Measurements from ENCODE around the gene CCSER1.

CCSER1 gene

DNA sequence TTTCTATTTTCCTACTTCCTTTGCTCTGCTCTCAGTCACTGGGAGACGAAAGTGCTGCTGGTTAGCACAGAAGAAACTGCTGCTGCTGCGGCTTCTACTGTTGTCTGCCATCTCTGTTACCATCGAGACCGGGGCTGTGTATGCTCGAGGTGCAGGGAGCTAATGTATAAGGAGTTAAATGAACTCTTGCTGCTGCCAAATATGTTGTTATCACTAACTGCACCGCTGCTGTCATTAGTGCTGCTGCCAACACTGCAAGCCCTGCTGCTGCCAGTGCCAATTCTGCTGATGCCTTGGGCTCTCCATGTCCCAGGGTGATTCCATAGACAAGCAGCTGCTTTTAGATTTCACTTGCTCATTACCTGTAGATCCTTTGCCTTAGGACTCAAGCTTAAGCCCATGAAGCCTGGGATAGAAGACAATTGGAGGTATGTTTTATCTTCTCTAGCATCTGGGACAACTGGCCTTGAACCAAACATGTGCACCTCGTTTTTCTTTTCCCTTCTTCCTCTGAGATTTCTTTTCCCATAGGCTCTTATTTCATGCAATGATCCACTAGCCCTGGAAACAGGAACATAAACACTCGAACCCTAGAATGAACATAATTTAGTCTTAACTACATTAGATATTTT, 107.8 kb downstream of the CCSER1 start:
- TF ChIP-seq, protein P1, sequence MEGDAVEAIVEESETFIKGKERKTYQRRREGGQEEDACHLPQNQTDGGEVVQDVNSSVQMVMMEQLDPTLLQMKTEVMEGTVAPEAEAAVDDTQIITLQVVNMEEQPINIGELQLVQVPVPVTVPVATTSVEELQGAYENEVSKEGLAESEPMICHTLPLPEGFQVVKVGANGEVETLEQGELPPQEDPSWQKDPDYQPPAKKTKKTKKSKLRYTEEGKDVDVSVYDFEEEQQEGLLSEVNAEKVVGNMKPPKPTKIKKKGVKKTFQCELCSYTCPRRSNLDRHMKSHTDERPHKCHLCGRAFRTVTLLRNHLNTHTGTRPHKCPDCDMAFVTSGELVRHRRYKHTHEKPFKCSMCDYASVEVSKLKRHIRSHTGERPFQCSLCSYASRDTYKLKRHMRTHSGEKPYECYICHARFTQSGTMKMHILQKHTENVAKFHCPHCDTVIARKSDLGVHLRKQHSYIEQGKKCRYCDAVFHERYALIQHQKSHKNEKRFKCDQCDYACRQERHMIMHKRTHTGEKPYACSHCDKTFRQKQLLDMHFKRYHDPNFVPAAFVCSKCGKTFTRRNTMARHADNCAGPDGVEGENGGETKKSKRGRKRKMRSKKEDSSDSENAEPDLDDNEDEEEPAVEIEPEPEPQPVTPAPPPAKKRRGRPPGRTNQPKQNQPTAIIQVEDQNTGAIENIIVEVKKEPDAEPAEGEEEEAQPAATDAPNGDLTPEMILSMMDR (IDR thresholded peaks at IDR 0.05; ENCODE audit: borderline replicate concordance, insufficient read depth, low read depth, low read length), result no peak
- no peak overlapping the region for H3K4me3 ChIP-seq (ENCODE audit: low read depth, low read length)

- H3K4me3 ChIP-seq (ENCODE audit: low read depth, low read length), result no peak overlapping the region
- TF ChIP-seq, protein P1 (IDR thresholded peaks at IDR 0.05; ENCODE audit: borderline replicate concordance, insufficient read depth, low read depth, low read length), result no peak
Observed at GRCh38 chr4:90237751-90238530, 110.7 kb downstream of the CCSER1 start.

DNA sequence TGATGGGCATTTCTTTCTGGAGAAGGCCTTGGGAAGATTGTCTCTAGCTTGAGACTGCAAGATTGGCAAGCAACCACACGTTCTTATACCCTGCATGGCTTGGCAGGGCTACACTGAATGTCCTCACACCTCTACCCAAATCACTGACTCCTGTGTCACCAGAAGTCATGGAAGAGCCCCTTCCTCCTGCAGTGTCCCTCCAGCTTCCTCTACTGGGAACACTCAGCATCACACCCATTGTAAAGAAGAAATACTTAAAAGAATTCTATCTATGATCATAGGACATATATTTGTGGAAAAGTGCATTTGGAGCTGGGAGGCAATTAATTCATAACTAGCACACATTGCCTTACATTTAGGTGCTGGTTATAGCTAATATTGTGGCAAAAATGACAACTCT, 113.1 kb downstream of the CCSER1 start:
- H3K4me3 ChIP-seq (ENCODE audit: low read depth, low read length), result no peak overlapping the region
- TF ChIP-seq, protein P1 (IDR thresholded peaks at IDR 0.05; ENCODE audit: borderline replicate concordance, insufficient read depth, low read depth, low read length), result no peak

GRCh38 chr4:90241008-90241407, 113.8 kb downstream of the CCSER1 start:
- H3K4me3 ChIP-seq (ENCODE audit: low read depth, low read length), result no peak overlapping the region
- TF ChIP-seq, protein P1 (IDR thresholded peaks at IDR 0.05; ENCODE audit: borderline replicate concordance, insufficient read depth, low read depth, low read length), result no peak

DNA sequence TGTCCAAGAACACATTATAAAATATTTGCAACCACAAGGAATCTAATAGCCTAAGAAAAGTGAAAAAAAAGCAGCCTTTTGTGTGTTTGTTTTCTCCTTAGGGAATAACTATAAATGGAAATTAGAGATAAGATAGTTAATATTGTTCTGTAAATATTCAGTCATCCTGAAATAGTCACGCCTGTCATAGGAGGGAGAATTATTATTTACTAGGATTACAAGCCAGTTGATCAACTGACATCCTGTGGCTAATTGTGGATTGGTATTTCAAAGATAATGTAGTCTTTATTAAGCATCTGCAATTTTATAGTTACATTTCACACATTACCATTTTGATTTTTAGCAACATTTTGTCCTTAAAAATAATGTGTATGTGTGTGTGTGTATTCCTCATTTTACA, 118.6 kb downstream of the CCSER1 start:
- no peak overlapping the region for H3K4me3 ChIP-seq (ENCODE audit: low read depth, low read length)
- TF ChIP-seq, protein P1 (IDR thresholded peaks at IDR 0.05; ENCODE audit: borderline replicate concordance, insufficient read depth, low read depth, low read length), result no peak

GRCh38 chr4:90246816-90247215, 119.6 kb downstream of the CCSER1 start:
- H3K4me3 ChIP-seq (ENCODE audit: low read depth, low read length), result no peak overlapping the region
- TF ChIP-seq, protein P1 (IDR thresholded peaks at IDR 0.05; ENCODE audit: borderline replicate concordance, insufficient read depth, low read depth, low read length), result no peak

- H3K4me3 ChIP-seq (ENCODE audit: low read depth, low read length), result no peak overlapping the region
- TF ChIP-seq, protein P1 (IDR thresholded peaks at IDR 0.05; ENCODE audit: borderline replicate concordance, insufficient read depth, low read depth, low read length), result no peak
Observed at GRCh38 chr4:90254357-90254756, 127.2 kb downstream of the CCSER1 start.

Measured in GM12875 (cell line).